SW 1271 (cell line): ENCODE results near the gene NECAB3.

Experiments
- DNase-seq, 2 experiments: peaks; one replicate each; lab custom pipeline; 2025; lab: John Stamatoyannopoulos, UW

Gene NECAB3

DNA sequence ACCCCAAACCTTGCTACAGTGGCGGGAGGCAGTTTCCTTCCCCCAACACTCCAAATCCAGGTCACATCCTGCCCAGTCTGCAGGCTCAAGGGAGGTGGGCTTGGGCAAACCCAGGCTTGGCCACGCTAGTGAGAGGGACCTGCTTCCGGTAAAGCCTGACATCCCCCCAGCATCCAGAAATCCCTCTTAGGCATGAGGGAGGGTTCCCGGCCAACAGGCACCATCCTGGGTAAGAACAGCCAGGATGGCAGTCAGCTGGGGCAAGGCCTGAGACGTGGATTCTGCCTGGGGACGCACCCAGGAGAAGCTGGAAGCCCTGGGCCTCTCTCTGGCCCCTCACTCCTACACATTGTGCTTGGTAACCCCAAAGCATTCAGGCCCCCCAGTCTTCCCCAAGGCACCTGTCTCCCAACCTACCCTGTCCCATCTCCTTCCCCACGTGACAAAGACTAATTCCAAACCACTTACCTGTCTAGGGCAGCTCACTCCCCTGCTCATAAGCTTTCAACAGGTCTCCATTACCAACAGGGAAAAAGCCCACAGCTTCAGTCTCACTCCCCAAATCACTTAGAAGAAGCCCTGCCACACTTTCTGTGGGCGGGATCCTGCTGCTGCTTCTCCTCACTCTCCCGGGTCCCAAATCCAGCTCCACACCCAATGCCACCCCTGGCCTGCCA lies 10.0 kb downstream of the NECAB3 start:
- no peak for DNase-seq

DNA sequence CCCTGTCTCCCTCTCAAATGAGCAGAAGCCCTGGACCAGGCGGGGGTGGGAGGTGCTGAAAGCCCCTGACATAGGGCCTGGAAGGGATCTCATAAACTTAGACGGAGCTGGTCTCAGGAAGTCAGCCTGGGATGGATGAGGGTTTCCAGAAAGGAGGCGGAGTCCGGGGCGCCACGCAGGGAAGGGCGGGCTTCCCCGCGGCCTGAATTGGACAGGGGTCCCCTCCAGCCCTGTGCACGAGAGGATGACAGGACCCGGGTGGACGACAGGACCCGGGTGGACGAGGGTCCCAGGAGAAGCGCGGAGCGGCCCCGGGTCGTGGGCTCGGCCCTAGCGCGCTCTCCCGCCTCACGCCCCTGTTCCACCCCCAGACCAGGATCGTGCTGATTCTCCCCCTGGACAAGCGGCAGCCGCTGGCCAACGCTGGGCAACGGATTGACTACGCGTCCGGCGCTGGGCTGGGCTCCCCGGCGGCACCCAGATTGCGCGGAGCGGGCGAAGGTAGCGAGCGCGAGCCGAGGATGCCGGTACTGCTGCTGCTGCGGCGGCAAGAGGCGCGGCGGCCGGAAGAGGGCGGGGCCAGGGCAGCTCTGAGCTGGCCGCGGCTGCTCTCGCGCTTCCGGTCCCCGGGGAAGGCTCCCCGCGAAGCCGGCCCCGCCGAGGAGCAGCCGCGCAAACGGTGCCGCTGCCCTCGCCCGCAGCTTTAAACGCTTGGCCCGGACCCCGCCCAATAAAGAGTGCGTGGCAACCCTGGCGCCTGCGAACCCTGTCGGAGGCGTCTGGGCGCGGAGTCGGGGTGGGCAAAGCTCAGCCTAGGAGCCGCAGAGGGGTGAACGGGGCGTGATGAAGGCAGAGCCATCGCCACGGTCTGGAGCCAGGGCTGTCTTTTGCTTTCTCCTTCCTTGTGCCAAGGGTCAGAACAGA lies 10.8 kb downstream of the NECAB3 start:
- peak; percentile 87 to 92 for DNase-seq

GRCh38 chr20:33662172-33662571 lies 12.1 kb downstream of the NECAB3 start, which contains the start of gene C20orf144:
Gene C20orf144 (plus strand): TSS chr20:33662327. CDS start chr20:33662346, 19 bp downstream.
- DNase-seq: no peak

DNA sequence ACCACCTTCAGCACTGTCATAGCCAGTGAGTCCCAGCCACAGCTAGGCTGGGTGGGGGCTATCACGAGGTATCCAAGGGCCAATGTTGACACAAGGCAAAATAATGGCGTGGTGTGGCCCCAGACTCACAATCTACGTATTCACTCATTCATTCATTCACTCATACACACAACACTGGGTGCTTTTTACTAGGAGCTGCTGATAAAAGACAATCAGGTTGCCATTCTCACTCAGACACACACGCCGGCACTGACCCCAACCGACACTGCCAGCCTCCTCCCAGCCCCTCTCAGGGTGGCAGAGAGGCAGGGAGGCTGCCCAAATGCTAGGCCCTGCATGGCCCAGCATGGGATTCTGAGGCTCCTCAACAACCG lies 13.6 kb downstream of the NECAB3 start:
- DNase-seq: no peak

DNA sequence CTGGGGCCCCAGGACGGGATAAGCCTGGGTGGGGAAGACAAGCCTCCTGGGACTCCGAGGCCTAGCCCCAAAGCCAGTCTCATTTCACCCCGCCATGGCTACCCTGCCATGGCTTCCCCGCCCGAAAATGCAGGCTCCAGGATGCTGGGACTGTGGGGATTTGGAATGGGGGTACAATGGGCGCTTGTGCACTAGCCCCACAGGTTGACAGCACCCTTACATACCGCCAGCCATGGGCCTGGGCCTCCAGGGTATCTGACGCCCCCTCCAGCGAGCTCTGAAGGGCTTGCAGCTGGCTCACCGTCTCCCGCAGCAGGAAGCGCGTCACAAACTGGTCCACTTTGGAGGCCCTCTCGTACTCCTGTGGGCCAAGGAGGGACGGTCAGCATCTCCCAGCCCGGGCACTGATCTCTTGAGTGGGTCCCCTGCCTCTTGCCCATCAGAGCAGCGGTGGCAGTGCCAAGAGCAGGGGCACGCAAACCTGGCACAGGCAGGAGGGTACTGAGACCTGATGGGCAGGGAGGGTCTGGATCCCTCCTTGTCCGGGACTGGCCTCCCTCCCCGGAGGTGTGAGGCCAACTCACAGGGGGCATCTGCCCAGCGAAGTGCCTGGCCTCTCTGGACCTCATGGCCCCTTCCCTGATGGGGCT lies 14.1 kb downstream of the NECAB3 start:
- DNase-seq: no peak

DNA sequence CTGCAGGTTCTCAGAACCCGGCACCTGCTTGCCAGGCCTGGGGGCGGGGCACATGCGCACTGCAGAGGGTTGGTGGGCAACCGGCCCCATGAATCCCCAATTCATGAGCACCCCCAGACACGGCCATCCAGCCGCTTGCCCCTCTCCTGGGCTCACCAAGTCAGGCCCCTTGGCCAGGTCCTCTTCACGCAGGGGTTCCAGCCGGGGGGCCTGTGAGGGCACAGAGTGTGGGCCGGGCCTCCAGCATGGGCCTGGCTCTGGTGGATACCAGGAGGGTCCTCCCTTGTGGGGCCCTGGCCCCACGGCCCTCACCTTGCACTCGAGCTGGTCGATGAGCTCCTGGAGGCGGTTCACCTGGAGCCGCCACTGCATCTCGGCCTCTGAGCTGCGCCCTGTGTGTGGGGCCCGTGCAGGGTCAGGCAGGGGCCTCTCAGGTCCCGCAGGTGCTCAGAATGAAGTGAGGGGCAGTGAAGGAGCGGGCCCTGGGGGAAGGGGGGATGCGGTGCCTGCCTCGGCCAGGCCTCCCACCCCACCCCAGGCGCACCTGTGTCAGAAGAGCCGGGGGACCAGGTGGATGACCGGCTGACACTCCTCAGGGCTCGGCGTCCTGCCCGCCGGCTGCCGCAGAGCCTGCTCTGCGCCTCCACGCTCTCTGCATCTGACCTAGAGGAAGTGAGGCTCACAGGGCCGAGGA lies 14.7 kb downstream of the NECAB3 start:
- DNase-seq: no peak

DNA sequence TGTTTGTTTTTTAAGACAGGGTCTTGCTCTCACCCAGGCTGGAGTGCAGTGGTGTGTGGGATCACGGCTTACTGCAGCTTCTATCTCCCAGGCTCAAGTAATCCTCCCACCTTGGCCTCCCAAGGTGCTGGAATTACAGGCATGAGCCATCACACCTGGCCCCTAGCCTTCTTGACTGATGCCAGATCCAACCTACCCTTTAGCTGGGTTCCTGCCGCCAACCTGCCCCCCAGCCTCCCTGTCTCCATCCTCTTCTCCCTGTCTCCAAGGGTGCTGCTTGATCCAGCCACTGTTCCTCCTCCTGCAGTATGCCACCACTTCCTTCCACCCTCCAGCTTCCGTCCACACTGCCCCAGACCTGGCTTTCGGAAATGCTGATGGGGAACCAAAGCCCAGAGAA lies 15.3 kb downstream of the NECAB3 start:
- no peak for DNase-seq

DNA sequence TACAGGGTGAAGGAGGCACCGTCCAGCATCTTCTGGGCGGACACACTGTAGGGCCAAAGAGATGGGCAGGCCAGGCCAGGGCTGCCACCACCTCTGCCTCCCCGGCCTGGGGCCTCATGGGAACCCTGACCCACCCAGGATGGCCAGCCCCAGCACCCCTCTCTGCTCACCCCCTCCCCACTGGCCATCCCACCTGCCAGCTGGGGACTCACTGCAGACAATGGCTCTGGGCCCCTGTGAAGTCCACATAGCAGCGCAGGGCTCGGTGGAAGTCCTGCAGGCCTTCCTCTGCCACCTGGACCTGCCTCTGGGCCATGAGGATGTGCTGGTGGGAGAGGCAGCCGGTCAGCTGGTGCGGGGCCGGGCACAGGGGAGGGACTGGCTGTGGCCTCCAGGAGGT lies 15.7 kb downstream of the NECAB3 start:
- no peak for DNase-seq

DNA sequence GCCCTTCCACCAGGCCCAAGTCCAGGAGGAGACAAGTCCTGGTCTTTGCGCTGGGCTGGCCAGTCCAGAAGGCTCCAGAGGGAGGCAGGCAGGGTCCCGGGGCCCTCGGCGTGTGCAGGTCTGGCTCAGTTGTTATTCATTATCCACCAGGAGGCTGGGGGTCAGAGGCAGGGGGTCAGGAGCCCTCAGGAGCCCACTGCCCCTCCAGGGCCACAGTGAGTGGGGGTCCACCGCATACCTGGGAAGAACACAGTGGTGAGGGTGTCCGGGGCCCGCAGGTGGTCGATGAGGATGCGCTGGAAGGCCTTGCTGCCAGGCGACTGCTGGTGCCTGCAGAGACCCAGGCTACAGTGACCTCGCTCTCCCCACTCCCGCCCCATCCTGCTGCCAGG lies 16.5 kb downstream of the NECAB3 start:
- no peak for DNase-seq

- DNase-seq: no peak
These were observed 17.2 kb downstream of the NECAB3 start for GRCh38 chr20:33656783-33657703.

- no peak for DNase-seq
These were observed 18.0 kb downstream of the NECAB3 start for GRCh38 chr20:33656010-33656782.

- no peak for DNase-seq
These were observed 19.1 kb downstream of the NECAB3 start for GRCh38 chr20:33655164-33655563.

GRCh38 chr20:33654680-33655161 lies 19.5 kb downstream of the NECAB3 start:
- DNase-seq: no peak

- no peak for DNase-seq
These were observed 20.2 kb downstream of the NECAB3 start for GRCh38 chr20:33653900-33654596.

DNA sequence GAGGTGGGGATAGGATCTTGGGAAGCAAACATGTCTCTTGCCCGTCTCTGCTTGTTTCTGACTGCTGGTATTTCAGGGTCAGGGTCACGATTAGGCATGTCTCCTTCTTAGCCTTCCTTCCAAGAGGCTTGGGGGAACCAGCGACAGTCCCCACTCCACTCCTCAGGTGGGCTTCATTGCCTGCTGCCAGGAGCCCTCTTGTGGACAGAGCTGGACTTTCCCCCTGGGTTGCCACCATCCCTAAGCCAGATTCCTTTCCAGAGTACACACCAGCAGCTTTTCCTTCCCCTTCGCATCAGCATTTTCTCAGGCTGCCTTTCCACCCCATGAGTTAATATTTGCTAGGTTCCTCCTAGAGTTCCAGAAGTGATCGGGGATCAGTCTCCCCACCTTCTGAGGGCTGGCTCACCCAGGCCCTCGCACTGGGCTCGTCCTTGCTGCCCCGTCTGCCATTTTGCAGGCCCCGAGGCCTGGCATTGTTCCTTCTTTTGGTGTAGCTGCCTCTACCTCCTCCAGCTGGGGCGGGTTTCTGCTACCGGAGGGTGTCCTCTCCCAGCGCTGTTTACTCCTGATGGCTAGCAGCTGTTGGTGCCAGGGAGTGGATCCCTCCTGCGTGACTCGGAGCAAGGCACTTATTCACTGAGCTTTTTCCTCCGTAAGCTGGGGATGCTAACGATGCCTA lies 20.9 kb downstream of the NECAB3 start:
- DNase-seq: peak; percentile 84 to 90

- DNase-seq: no peak
These were observed 22.6 kb downstream of the NECAB3 start for GRCh38 chr20:33651562-33652048.

- no peak for DNase-seq
These were observed 23.3 kb downstream of the NECAB3 start for GRCh38 chr20:33650753-33651561.
